NCI-H146 (cell line): Measurements from ENCODE around the gene DOHH.

Experiments
- DNase-seq: peaks from one replicate; lab custom pipeline; 2025; lab: John Stamatoyannopoulos, UW

DOHH gene

GRCh38 chr19:3478409-3479176, 21.9 kb downstream of the DOHH start:
- DNase-seq = no peak

- no peak for DNase-seq
These were observed 22.5 kb downstream of the DOHH start for GRCh38 chr19:3477951-3478350.

GRCh38 chr19:3477506-3477905, 23.0 kb downstream of the DOHH start:
- no peak for DNase-seq

GRCh38 chr19:3476830-3477229, 23.6 kb downstream of the DOHH start:
- DNase-seq = no peak

GRCh38 chr19:3475449-3475848, 25.0 kb downstream of the DOHH start:
- DNase-seq = no peak

- no peak for DNase-seq
These were observed 25.9 kb downstream of the DOHH start for GRCh38 chr19:3474614-3475013.

- DNase-seq = no peak
These were observed 26.5 kb downstream of the DOHH start for GRCh38 chr19:3474010-3474409.

- no peak for DNase-seq
These were observed 28.4 kb downstream of the DOHH start for GRCh38 chr19:3471954-3472655.

- no peak for DNase-seq
These were observed 29.9 kb downstream of the DOHH start for GRCh38 chr19:3470500-3471128.

- DNase-seq = no peak
These were observed 30.6 kb downstream of the DOHH start for GRCh38 chr19:3469638-3470499.

- DNase-seq = no peak
These were observed 32.3 kb downstream of the DOHH start for GRCh38 chr19:3468211-3468610.

- DNase-seq = no peak
These were observed 32.9 kb downstream of the DOHH start for GRCh38 chr19:3467437-3468198.

GRCh38 chr19:3466635-3467034, 33.8 kb downstream of the DOHH start:
- DNase-seq = no peak

GRCh38 chr19:3465552-3465951, 34.9 kb downstream of the DOHH start:
- no peak for DNase-seq

- DNase-seq = no peak
These were observed 35.8 kb downstream of the DOHH start for GRCh38 chr19:3464587-3465235.

- DNase-seq = no peak
These were observed 36.5 kb downstream of the DOHH start for GRCh38 chr19:3463714-3464586.

- no peak for DNase-seq
These were observed 37.3 kb downstream of the DOHH start for GRCh38 chr19:3462991-3463713.

- DNase-seq = no peak
These were observed 40.4 kb downstream of the DOHH start for GRCh38 chr19:3459965-3460582.
